HepG2 (cell line): Measurements from ENCODE around the gene ANKRD60.

Experiments used
- BHLHE40 ChIP-seq: IDR thresholded peaks from 2 replicates; pipeline ENCODE4 v1.6.1; 2011; ENCODE audit warnings: low read length, improper control_type of control experiment
- ERF ChIP-seq: IDR thresholded peaks from 2 replicates; pipeline ENCODE4 v1.6.1; 2018; ENCODE audit warnings: missing biosample characterization, missing genetic modification reagents
- GABPA ChIP-seq, 2 experiments: IDR thresholded peaks; 2 replicates each; pipeline ENCODE4 v1.6.1; 2011 to 2016; ENCODE audit warnings: low read depth in 2 of 2, low read length in 1 of 2, missing biosample characterization in 1 of 2, missing genetic modification characterization in 1 of 2
- HNRNPLL ChIP-seq: fragments of 200-400 bp; formaldehyde crosslinking; IDR thresholded peaks from 2 replicates; pipeline ENCODE4 v1.6.1; 2017; ENCODE audit warnings: mild to moderate bottlenecking, low read depth, low read length; ENCODE audit not compliant: poor library complexity, severe bottlenecking
- NFE2L2 ChIP-seq: fragments of 150-350 bp; IDR thresholded peaks from 2 replicates; pipeline ENCODE4 v1.6.1; 2014; ENCODE audit warnings: low read length
- ZNF777 ChIP-seq: sonication (generic); formaldehyde crosslinking; IDR thresholded peaks from 2 replicates; pipeline ENCODE4 v1.4.0; 2020; ENCODE audit warnings: missing genetic modification reagents
- TF ChIP-seq, protein P1 (sequence below): sonication (generic); formaldehyde crosslinking; IDR thresholded peaks from 2 replicates; pipeline ENCODE4 v1.5.0; 2020; ENCODE audit warnings: mild to moderate bottlenecking, missing genetic modification reagents, moderate library complexity

DNA sequence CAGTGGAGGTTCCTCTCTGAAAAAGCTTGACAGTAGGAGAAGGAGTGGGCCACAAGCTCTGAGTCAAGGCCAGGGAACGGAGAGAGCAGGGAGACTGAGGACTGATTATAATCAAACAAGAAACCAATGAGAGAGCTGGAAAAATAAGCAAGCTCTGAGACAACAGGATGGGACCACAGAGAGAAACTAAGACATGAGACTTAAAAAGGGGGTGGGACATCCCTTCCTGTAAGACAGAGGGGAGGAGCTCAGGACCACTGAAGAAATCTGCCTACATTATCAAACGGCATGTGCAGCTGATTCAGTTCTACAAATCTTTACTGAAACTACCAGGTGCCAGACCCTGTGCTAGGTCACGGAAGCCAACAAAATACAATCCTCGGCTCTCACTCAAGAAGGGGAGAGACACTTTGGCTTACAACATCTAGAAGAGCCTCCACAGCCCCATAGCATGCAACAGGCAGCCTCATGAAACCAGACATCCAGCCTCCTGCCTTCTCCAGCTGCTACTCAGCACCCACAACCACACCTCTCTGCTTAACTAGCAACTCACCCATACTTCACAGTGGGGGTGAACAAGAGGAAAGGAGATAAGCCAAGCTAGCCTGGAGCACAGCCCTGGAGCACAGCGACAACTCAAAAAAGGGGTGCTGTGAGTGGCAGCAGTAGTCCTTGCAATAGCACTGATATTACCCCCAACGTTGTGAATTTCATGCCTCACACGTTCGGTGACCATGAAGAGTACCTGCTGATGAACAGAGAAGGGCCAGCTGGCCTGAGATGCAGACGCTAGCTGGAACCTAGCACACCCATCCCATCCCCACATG lies 39.1 kb upstream of the ANKRD60 start:
- TF ChIP-seq GABPA (IDR thresholded peaks at IDR 0.05; ENCODE audit: low read depth, low read length): no peak
- no peak for TF ChIP-seq GABPA (CRISPR knock-in tag; IDR thresholded peaks at IDR 0.05; ENCODE audit: low read depth)
- no peak for TF ChIP-seq HNRNPLL
- no peak for TF ChIP-seq ERF
- TF ChIP-seq NFE2L2: no peak
- TF ChIP-seq ZNF777 (CRISPR knock-in tag): no peak
- TF ChIP-seq BHLHE40: no peak
- TF ChIP-seq, protein P1, sequence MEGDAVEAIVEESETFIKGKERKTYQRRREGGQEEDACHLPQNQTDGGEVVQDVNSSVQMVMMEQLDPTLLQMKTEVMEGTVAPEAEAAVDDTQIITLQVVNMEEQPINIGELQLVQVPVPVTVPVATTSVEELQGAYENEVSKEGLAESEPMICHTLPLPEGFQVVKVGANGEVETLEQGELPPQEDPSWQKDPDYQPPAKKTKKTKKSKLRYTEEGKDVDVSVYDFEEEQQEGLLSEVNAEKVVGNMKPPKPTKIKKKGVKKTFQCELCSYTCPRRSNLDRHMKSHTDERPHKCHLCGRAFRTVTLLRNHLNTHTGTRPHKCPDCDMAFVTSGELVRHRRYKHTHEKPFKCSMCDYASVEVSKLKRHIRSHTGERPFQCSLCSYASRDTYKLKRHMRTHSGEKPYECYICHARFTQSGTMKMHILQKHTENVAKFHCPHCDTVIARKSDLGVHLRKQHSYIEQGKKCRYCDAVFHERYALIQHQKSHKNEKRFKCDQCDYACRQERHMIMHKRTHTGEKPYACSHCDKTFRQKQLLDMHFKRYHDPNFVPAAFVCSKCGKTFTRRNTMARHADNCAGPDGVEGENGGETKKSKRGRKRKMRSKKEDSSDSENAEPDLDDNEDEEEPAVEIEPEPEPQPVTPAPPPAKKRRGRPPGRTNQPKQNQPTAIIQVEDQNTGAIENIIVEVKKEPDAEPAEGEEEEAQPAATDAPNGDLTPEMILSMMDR (CRISPR knock-in tag): no peak
